ENCODE measurements around the gene LHFPL3.

The LHFPL3 gene

DNA sequence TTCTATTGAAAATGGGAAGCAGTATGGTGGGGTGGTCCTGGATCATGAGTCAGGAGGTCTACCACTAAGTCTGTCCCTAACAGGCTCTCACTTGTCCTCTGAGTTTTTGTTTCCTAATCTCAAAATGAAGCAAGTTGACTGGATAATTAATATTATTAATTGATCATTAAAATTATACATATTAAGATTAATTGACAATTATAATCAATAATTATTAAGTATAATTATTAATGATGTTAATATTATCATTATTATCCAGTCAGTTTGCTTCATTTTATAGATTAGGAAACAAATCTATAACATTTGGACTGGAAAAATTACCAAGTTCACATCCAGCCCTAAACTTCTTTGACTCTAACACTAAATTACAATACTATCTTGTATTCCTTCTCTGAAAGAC lies 511.4 kb downstream of the LHFPL3 start:
- no peak for DNase-seq (ENCODE audit: low read depth in 1 of 2, low spot score in 1 of 2)

DNA sequence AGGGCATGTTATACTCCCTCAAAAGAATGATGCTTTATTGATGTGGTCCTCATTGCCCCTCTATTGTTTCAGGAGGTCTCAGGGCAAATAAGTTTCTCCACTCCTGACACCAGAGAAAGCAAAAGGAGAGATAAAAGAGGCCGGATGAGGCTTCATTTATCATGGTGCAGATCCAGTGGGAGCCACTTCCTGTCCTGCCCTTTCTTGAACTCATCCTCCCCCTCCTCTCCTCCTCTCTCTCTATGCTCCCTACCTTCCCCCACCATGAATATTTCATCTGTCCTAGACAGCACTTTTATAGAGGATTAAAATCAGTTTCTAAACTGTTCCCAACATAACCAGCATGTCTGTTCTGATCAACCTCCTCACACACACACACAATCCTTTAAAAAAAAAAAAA lies 513.4 kb downstream of the LHFPL3 start:
- DNase-seq (ENCODE audit: low read depth in 1 of 2, low spot score in 1 of 2), result no peak

DNA sequence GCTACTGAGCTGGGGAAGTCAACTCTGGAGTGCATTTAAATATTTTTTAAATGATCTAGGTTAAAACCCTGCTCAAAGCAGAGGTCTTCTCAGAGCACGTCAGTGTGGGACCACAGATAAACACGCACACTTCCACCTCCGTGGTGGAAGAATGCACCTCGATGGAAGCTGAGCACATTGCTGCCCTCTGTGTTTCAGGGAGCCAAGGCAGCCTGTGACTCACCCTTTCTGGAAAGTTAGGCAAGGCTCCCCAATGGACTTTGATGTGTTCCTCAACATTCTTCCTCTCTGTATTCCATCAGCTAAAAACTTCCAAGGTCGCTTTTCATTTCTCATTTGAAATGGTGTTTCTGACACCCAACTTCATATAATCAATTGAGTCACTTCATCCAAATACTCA lies 514.8 kb downstream of the LHFPL3 start:
- DNase-seq (ENCODE audit: low read depth in 1 of 2, low spot score in 1 of 2), result no peak

DNA sequence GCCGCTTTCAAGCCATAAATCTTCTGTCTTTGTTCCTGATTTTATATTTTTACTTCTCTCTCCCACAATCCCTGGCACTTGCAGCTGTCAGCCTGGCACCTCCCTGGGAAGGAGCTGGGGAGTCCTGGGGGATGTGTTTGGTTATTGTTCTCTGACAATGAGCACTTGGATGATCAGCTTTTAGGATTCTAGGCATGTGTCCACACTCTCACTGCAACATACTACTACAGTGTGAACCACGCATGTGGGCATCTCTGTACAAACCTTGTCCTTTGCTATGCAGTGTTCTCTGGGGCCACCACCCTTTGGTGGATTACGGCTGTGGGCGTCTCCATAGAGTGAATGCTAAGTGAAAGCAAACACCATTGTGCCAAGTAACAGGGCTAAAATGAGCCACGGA lies 517.2 kb downstream of the LHFPL3 start:
- DNase-seq (ENCODE audit: low read depth in 1 of 2, low spot score in 1 of 2), result no peak

DNA sequence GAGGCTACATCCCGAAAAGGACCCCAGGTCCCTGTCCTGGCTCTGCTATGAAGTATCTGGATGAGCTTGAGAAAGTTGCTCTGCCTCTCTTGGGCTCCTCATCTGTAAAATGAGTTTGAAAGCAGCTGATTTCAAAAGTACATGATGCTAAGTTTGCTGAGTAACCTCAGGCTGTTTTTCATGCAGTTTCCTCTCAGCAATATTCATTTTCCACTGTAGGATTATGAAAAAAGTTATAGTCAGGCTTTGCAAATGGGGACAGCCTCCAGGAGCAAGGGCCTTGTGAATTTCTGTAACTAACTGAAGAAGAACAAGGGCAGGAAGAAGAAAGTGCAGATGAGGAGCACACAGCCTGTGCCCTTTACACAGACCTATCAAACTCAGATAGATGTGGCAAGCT lies 518.3 kb downstream of the LHFPL3 start:
- DNase-seq (ENCODE audit: low read depth in 1 of 2, low spot score in 1 of 2), result no peak

GRCh38 chr7:104848138-104848990 lies 520.0 kb downstream of the LHFPL3 start:
- DNase-seq (ENCODE audit: low read depth in 1 of 2, low spot score in 1 of 2), result peak; percentile 6 to 15

DNA sequence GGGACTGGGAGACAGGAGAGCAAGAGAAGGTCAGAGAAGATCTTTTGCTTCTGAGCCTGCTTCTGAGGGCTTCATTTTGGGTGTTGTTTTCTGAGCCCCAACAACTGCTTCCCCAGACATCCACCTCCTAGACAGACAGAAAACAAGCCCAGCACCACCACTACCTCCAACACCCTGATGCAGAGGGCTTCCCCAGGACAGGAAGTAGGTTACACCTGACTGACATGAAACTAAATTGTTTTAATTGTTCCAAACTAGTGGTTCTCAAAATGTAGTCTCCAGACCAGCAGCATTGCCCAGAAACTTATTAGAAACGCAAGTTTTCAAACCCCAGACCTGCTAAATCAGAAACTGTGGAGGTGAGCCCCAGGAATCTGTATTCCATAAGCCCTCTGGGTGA lies 522.0 kb downstream of the LHFPL3 start:
- DNase-seq (ENCODE audit: low read depth in 1 of 2, low spot score in 1 of 2), result no peak

DNA sequence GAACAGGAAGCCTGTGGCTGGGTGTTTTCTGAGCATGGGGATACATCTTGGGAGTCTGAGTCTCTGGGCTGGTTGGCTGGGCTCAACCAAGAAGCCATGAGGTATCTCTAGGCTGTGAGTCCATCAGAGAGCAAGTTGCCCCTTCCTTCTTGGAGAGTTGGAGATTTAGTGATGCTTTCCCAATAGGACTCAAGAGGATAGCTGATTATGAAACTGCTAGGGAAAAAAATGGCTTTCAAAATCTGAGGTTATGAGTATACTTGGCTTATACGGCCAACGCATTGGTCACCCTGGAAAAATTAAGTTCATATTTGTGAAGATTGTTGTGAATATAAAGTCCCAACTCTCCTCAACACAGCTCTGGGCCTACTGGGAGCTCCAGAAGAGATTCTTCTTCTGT lies 522.9 kb downstream of the LHFPL3 start:
- DNase-seq (ENCODE audit: low read depth in 1 of 2, low spot score in 1 of 2), result no peak

DNA sequence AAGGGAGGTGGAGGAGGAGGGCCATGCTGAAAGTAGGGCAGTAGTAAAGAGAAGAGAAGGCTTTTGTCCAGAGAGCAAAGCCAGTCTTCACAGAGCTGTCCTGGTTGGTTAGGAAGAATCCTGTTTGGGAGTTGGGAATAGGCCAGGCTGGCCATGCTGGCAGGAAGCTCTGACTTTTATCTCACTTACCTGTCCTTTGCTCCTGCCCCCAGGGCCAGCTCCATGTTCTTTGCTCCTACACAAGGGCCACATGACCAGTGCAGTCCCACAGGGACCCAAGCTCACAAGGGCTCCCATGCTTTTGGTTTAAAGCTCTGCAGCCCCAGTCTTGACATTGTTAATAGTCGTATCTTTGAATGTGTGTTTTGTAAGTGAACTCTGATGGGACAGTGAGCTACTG lies 524.0 kb downstream of the LHFPL3 start:
- no peak for DNase-seq (ENCODE audit: low read depth in 1 of 2, low spot score in 1 of 2)

GRCh38 chr7:104855861-104856260 lies 527.5 kb downstream of the LHFPL3 start:
- no peak for DNase-seq (ENCODE audit: low read depth in 1 of 2, low spot score in 1 of 2)

GRCh38 chr7:104857458-104858425 lies 529.3 kb downstream of the LHFPL3 start:
- DNase-seq (ENCODE audit: low read depth in 1 of 2, low spot score in 1 of 2), result no peak

DNA sequence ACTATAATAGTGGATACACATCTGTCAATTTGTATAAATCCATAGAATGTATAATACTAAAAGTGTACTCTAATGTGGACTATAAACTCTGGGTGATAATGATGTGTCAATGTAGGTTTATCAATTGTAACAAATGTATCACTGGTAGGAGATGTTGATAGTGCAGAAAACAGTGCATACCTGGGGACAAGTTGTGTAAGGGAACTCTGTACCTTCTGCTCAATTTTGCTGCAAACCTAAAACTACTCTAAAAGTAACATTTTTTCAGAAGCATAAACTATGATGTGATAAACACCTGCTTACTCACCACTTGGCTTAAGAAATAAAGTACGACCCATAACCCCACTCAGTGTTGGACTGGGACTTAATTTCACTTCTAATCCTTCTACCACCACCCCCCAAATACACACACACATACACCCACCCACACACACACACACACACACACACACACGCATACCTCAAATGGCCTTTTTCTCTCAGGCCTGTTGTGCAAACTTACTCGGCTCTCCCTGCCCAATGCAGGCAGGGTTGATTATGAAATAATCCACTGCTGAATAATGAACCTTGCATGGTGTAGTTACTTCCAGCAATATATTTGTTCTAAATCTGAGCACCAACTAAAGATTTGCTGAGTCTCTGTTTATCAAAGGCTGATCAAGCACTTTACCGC lies 531.5 kb downstream of the LHFPL3 start:
- no peak for DNase-seq (ENCODE audit: low read depth in 1 of 2, low spot score in 1 of 2)

DNA sequence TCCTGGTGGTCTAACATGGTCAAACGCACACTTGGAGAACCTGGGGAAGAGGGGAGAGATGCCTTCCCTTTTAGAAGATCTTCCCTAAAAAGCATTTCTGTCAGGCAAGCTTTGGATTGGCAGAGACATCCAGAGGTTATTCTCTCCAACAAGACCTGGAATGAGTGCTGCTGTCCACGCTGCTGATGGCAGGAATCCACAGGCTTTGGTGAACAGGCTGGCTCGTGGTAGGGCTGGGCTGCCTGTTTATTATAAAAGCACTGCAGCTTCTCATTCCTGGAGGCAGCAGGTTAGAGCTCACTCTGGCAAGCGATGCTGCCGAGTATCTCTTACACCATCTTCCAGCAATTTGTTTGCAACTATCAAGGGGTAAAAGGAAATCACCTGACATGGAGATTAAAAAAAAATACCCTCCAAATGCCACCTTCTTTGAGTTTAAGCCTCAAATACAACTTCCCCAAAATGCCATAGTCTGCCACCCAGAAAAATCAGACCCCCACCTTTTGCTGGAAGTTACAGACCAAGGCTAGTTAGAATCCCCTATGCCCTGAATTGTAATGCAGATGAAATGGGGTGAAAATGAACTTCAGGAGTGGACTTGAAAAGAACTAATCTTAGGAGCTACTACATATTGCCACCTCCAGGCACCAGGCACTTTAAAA lies 533.5 kb downstream of the LHFPL3 start:
- no peak for DNase-seq (ENCODE audit: low read depth in 1 of 2, low spot score in 1 of 2)

DNA sequence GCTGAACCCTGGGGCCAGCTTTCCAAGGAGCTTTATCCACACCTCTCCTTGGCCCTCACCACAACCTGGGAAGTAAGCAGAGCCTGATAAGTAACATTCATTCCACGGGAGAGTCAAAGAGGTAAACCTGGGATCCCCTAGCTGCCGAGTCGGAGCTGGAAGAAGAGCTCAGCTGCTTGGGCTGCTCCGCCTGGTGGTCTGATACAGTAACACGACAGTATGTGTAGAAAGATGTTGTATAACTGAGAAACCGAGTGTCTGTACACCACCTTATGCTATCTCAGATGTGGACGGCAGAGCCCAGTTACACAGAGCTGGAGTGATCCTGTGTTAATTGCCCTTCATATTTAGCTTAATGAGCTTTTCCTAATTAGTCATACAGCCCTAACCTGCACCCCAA lies 534.3 kb downstream of the LHFPL3 start:
- no peak for DNase-seq (ENCODE audit: low read depth in 1 of 2, low spot score in 1 of 2)

- no peak for DNase-seq (ENCODE audit: low read depth in 1 of 2, low spot score in 1 of 2)
These were observed 545.0 kb downstream of the LHFPL3 start for GRCh38 chr7:104873401-104873800.

GRCh38 chr7:104878577-104878976 lies 550.2 kb downstream of the LHFPL3 start:
- DNase-seq (ENCODE audit: low read depth in 1 of 2, low spot score in 1 of 2), result no peak

GRCh38 chr7:104883248-104883717 lies 554.9 kb downstream of the LHFPL3 start:
- DNase-seq (ENCODE audit: low read depth in 1 of 2, low spot score in 1 of 2), result no peak

DNA sequence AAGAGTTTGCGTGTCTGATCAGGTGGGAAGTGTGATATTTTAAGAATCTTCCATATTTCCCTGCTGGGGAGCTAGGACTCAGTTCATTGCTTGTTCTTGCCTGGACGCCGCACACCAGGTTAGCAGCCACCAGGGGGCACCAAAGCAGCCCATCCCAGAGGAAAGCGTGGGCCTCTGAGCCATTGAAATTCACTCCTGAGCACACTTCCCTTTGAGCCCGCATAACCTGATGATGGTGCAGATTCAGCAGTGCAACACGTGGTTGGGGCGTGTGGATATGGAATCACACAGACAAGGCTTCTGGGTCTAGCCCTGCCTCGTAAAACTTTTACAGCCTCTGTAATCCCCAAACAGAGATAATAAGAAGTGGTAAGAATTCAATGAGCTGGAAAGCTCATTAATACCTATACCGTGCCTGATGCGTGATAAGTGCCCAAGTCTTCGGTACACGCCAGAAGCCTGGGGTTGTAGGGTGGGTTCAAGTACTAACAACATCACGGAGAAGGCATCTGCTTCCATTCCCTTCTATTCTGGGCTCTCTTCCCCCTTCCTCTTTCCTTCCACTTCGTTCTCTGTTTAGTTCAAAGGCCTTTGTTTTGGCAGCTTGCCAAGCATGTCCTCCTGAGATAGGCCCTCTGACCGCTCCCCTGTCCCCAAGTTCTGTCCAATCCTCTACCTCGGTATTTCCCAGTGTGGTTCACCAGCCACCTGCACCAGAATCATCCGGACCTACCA lies 555.5 kb downstream of the LHFPL3 start:
- peak; percentile 58 to 65 for DNase-seq (ENCODE audit: low read depth in 1 of 2, low spot score in 1 of 2)

DNA sequence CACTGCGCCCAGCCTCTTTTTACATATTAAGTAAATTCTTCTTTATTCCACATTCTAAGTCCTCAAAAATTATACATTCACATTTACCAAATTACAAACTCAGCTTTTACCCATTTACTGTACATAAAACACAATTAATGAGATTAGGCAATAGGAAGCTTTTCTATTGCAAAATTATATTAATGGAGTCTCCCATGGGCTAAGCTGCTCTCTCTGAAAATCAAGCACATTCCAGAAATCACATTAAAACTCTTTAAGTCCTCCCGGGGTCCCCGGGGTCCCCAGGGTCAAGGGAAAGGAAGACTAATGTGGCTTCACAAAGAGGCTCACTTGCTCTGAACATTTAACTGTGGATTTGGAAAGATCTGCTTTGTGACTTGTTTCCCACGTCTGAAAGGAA lies 558.2 kb downstream of the LHFPL3 start:
- DNase-seq (ENCODE audit: low read depth in 1 of 2, low spot score in 1 of 2), result no peak

DNA sequence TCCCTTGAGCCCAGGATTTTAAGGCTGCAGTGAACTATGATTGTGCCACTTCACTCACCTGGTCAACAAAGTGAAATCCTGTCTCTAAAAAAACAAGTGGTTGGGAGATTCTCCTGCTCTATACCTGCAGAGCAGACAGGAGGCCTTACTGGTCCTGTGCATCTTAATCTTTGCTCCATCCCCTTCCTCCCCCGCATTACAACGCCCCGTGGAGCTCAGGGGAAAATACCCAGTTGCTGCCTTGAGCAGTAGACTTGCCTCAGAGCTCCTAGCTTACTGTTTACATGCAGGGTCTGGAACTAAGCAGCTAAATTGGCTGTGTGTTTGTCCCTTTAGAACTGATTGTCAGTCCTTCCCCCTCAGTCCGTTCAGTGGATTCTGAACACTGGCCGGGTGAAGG lies 561.8 kb downstream of the LHFPL3 start:
- DNase-seq (ENCODE audit: low read depth in 1 of 2, low spot score in 1 of 2), result no peak

Data from activated T-helper 1 cell treated with anti-CD3 and anti-CD28 coated beads, Interleukin-2, amount 50 U/mL, for 16 hours (primary cell).